ENCODE data around the gene TIAM2.

- TF ChIP-seq POLR2A (IDR thresholded peaks at IDR 0.05; ENCODE audit: low read length) (no peak), GATA1 (IDR thresholded peaks at IDR 0.05; ENCODE audit: low read depth, low read length) (no peak)
These were observed 44.5 kb downstream of the TIAM2 start for GRCh38 chr6:155039618-155040017.

Measured in erythroblast (primary cell).